Activated CD4-positive, alpha-beta T cell treated with anti-CD3 and anti-CD28 coated beads for 1 hour (primary cell): Measurements from ENCODE around the gene ZMAT5.

ENCODE experiments used
- DNase-seq: peaks from one replicate; pipeline ENCODE4 v3.0.0-alpha.2; 2020

ZMAT5 gene

DNA sequence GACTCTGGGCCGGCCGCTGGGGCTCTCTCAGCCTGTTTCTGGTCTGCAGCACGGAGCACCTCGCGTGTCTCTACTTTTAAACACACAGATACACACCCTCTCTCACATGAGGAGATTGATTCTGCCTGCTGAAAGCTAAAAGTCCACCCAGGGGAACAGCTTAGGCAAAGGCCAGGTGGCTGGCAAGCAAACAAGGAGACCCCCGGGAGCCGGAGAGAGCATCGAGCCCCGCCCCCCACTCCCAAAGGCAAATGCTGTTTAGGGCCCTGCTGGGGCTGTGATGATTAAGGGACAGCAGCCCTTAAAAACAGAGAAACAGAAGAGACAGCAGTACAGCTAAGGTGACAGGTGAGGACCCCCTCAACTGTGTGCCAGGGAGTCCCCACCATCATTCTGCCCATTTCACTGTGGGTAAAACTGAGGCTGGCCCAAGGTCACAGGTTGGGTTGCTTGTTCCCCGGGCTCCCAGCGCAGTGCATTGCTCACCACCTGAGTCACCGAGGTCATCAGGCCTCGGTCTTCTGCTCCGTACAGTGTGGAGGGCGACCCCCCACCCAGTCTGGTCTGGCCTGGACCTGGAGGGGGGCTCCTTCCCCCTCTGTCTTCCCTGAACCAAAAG, 40.2 kb downstream of the ZMAT5 start:
- DNase-seq, result no peak

DNA sequence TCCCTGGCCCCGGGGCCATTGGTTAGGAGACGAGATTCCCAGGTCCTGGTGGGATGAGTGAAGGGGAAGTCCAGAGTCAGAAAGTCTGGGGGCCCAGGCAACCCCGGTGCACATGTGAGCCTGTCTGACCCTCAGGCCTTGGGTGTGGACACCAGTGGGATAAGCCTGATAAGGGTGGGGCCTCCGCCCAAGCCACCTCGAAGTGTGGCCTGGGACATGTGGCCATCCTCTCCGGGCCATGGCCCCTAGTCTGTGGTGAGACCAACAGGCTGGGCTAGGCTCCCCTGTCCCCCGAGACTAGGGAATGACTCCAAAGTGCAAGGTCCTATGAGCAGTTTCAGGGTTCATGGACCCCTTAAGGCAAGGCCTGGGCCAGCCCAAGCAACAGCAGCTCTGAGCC, 40.7 kb downstream of the ZMAT5 start:
- no peak for DNase-seq

DNA sequence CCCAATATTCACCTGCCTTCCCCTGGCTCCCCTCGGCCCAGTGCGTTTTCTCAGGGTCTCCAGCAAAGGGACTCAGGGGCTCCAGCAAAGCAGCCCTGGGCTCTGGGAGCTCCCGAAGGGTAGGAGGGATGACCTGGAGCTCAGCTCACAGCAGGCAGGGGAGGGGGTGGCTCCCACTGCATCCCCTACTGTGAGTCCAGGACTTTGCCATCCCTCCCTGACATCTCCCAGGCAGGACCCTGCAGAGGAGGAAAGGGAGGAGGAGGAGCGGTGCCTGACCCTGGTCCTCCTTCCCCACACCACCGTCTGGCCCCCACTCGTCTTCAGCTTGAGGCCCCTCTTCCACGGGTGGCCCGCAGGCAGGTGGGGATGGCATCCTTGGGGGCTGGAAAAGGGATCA, 42.0 kb downstream of the ZMAT5 start:
- no peak for DNase-seq

GRCh38 chr22:29723766-29724165, 43.0 kb downstream of the ZMAT5 start:
- DNase-seq, result no peak

DNA sequence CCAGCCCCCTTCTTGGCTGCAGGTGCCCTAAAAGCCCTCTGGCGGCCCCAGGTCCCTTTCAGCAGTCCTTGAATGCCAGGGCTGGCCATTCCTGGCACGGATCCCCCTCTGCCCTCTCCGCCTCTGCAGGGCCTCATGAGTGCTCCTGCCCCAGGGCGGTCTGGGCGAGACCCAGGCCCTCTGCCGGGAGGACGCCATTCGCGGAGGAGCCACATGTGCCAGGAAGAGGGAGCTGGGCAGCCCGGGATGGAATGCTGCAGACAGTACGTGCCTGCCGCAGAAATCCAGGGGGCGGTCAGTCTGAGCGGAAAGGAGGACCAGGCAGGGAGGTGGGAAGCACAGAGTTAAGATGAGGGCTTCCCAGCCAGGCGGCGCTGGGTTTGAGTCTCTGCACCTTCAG, 44.2 kb downstream of the ZMAT5 start:
- no peak for DNase-seq

GRCh38 chr22:29722151-29722550, 44.7 kb downstream of the ZMAT5 start:
- DNase-seq, result no peak

DNA sequence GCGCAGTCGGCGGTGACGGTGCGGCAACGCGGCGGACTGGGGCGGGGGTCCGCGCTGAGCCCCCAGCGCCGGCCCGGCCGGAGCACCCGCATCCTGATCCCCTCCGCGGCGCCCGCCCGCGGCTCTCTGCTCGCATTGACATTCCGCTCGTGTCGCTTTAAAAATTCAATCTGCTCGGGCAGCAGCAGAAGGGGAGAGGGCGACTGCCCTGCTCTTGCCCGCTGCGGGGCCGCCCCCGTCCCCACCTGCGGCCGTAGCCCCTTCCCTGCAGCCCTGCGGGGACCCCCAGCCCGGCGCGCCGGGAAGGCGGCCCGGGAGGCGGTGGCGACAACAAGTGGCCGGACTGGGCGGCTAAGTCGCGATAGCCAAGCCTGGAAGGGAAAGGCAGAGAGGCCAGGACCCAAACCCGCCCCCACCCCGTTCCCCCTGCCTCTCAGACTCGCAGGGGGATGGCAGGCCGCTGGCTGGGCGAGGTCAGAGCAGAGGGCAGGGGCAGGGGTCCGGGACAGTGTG, 45.9 kb downstream of the ZMAT5 start:
- no peak for DNase-seq

DNA sequence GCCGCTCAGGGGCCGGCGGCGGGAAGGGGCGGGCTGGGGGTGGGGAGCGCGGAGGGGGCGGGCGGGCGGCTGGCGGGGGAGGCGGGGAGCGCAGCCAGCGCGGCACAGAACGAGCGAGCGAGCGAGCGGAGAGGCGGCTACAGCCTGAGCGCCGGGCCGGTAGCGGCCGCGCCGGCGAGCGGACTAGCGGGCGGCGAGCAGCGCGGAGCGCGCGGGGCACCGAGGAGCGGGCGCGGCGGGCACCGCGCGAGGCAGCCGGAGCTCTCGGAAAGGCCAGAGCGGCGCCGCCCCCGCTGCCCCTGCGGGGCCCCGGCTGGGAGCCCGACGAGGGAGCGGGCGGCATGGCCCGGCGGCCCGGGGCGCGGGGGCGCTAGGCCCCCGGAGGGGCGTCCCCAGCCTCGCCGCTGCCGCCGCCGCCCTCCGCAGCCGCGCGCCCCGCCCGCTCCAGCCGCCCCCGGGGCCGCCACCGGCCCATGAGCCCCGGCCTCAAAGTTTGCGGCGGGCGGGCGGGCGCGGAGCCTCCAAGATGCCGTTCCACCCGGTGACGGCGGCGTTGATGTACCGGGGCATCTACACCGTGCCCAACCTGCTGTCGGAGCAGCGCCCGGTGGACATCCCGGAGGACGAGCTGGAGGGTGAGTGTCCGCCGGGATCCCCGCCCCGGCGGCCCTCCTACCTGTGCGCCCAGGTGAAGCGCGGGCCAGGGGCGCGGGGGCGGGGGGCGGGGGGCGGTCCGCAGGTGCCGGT, 46.7 kb downstream of the ZMAT5 start, which contains the start of gene CABP7:
CABP7 (plus strand) TSS at position 105 of the 747 bp plus-strand sequence; CDS start at position 527, 422 bp downstream.
- DNase-seq, result no peak

DNA sequence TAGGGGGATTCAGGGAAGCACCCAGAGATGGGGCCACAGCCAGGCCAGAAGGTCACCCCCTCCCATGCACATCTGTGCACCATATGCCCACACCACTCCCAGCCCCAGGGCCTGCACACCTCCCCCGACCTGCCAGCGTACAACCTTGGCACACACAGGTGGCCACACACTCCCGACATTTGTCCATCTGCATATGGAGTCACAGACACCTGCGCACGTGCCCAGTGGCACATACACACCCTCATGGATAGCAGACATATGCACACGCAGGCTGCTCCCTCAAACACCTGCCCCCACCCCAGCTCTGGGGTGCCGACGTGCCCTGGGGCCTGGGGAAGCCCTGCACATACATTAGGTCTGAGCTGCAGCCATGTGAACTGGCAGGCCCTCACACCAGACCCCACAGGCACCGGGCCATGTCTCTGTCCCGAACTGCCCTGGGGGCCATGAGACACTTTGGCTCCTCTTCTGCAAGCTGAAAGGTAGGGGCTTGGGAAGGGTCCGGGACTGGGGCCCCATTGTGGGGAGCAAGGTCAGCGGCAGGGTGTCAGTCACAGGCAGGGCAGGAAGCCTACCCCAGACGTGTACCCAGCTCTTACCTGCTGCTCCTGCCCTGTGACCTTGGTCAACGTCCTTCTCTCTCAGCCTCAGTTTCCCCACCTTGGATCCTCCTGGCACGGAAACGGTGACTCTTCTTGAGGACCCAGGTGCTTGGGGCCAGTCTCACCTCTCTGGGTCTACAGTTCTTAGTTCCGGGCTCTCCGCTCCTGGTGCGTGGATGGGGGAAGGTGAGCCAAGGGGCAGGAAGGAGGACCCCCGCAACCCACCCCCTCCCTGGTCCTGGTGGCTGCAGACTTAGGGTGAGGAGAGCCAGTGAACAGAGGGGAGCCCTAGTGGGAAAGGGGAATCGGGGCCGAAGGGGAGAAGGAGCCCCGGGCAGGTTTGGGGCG, 47.6 kb downstream of the ZMAT5 start:
- no peak for DNase-seq

- no peak for DNase-seq
These were observed 49.0 kb downstream of the ZMAT5 start for GRCh38 chr22:29717789-29718188.

GRCh38 chr22:29716814-29717545, 49.8 kb downstream of the ZMAT5 start:
- DNase-seq, result no peak

DNA sequence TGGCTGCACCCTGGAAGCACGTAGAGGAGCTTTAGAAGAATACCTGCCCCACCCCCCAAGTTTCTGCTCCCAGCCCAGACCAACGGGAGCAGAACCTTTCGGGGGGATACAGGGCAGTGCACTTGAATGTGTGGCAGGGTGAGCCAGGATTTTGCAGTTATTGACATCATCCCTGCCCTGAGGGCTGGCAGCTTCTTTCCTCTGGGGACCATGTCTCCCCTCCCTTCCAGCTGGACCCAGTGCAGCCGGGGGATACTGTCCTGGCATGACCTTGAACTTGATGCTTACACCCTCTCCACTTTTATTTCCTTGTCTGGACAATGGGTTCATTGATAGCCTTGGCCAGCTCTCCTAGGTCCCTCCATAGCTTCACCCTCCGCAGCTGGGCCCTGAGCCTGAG, 51.1 kb downstream of the ZMAT5 start:
- DNase-seq, result no peak

- no peak for DNase-seq
These were observed 51.6 kb downstream of the ZMAT5 start for GRCh38 chr22:29715240-29715639.

GRCh38 chr22:29713156-29713727, 53.6 kb downstream of the ZMAT5 start:
- DNase-seq, result no peak

DNA sequence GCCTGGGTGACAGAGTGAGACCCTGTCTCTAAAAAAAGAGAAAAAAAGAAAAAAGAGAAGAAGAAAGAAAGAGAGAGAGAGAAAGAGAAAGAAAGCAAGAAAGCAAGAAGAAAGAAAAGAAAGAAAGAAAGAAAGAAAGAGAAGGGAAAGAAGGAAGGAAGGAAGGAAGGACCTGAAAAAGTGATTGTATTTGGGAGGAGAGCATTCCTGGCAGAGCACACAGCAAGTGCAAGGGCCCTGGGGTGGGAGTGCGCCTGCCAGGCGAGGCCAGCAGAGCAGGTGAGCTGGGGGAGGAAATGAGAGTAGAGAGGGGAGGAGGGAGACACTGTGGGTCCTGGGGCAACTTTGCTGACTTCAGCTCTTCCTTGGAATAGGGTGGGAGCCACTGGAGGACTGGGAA, 54.7 kb downstream of the ZMAT5 start:
- no peak for DNase-seq

GRCh38 chr22:29710922-29711593, 55.7 kb downstream of the ZMAT5 start:
- no peak for DNase-seq

DNA sequence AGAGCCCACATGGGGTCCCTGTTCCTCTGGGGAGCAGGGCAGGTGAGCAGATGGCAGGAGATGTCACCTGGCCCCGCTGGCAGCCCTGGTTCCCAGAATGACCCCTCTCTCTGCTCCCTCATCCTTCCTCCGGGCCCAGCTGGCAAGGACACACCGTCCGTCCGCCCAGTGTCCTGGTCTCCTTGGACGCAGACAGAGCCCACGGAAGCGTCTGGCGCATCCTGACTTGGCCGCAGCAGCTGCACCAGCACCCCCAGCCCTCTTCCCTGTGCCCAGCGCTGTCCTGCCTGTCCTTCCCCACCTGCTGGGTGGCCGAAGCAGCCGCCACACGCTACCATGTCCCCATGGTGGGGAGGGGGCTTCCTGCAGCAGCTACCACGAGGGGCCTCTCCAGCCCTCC, 56.6 kb downstream of the ZMAT5 start:
- DNase-seq, result no peak

DNA sequence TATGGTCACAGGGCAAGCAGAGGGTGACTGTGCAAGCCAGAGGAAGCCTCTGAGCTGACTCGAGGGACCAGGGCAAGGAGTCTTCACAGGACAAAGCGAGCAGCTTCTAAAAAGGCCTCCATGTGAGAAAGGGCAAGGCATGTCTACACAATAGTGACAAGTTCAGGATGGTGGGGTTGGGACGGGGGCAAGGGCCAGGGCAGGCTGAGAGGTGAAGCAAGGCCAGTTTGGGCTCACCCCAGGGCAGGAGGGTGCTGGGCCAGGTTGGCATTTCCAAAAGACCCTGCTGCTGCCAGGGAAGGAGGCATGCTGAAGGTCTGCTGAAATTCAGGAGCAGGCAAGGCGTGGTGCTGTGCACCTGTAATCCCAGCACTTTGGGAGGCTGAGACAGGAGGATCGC, 59.3 kb downstream of the ZMAT5 start:
- no peak for DNase-seq

DNA sequence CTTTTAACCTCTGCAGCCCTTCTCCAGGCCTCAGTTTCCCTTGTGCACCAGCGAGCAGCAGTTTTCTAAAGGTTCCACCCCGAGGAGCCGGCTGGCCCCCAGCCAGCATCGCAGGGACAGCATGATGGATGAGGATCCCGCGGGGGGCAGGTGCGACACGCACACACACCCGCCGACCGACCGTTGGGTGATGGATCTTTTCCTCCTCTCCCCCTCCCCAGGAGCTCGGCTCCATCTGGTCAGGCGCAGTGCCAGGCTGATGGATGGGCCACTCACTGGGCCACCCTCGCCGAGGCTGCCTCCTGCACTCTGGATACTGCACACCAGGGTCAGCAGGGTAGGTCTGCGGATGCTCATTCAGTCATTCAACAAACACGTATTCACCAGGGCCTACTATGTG, 59.8 kb downstream of the ZMAT5 start:
- DNase-seq, result no peak

DNA sequence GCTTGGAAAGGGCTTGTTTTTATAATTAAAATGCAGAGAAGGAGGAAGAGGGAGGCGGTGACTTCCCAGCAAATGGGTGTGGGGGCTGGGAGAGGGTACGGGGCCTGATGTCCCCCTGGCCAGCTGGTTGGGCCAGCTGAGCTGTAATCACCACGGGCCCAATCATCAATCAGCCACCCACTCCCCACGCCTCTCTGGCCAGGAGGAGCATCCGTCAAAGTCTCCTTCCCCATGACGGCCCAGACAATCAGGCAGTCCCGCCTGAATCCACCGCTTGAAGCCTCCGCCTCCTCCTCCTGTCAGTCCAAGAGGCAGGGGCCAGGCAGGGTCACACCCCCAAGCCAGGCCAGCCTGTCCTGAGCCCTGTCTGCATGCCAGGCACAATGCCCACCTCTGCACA, 60.3 kb downstream of the ZMAT5 start:
- DNase-seq, result no peak

DNA sequence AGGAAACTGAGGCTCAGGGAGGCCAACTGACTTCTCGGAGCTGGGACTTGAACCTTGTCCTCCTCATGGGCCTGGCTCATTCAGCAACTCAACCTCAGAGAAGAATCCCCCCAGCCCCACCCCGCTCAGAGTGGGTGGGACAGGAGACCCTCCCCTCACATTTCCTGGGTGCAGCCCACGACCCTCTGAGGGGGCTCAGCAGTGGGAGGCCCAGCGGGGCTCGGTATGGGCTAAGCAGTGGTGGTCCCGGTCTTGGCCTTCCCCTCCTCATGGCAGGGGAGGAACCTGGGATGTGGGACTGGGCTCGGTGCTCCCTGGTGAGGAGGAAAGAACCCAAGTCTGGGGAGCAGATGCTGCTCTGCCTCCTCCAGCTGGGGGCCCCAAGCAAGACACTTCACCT, 61.2 kb downstream of the ZMAT5 start:
- DNase-seq, result no peak
